BJ (cell line): ENCODE measurements around the gene DTX3. TPM values are rescaled to one million over a fixed set of nuclear protein-coding genes. Genes with fewer than 3 reads are reported as not detected.

Source experiments
- CTCF ChIA-PET: fragments of 350-600 bp; formaldehyde crosslinking; extraction: SDS; loops from one replicate; lab custom pipeline; 2021; ENCODE audit warnings: antibody characterized with exemption, inconsistent platforms; lab: Yijun Ruan, JAX
- POLR2A ChIA-PET: fragments of 300-600 bp; sonication (Branson Sonifier 250); formaldehyde crosslinking; extraction: SDS; loops from one replicate; lab custom pipeline; 2021; ENCODE audit warnings: antibody characterized with exemption; lab: Charles Lee
- DNase-seq: peaks from one replicate; pipeline ENCODE4 v3.0.0-alpha.2; 2011; ENCODE audit warnings: low read depth
- H3K27me3 ChIP-seq: 2 replicates; pipeline ENCODE4 v1.6.0; 2011; ENCODE audit warnings: low read length; ENCODE audit not compliant: control insufficient read depth, insufficient read depth
- H3K36me3 ChIP-seq: 2 replicates; pipeline ENCODE4 v1.5.1; 2011; ENCODE audit warnings: low read length; ENCODE audit not compliant: control insufficient read depth, insufficient read depth
- H3K4me3 ChIP-seq: 2 replicates; pipeline ENCODE4 v1.5.1; 2011; ENCODE audit warnings: low read depth, mild to moderate bottlenecking, control low read depth, low read length
- polyA plus RNA-seq: library from polyadenylated mRNA; depleted of rRNA; stranded (reverse); fragments of >200 nt; gene quantifications from 2 replicates; pipeline ENCODE4 v1.2.3, GENCODE V29; 2011
- TF ChIP-seq, protein P1 (sequence below): IDR thresholded peaks from 2 replicates; pipeline ENCODE4 v1.5.1; 2011; ENCODE audit warnings: low read depth, mild to moderate bottlenecking, control low read depth, inconsistent platforms, low read length, moderate library complexity; ENCODE audit not compliant: insufficient read depth

Gene DTX3
- polyA plus RNA-seq, 1 experiment: 26.0 TPM

DNA sequence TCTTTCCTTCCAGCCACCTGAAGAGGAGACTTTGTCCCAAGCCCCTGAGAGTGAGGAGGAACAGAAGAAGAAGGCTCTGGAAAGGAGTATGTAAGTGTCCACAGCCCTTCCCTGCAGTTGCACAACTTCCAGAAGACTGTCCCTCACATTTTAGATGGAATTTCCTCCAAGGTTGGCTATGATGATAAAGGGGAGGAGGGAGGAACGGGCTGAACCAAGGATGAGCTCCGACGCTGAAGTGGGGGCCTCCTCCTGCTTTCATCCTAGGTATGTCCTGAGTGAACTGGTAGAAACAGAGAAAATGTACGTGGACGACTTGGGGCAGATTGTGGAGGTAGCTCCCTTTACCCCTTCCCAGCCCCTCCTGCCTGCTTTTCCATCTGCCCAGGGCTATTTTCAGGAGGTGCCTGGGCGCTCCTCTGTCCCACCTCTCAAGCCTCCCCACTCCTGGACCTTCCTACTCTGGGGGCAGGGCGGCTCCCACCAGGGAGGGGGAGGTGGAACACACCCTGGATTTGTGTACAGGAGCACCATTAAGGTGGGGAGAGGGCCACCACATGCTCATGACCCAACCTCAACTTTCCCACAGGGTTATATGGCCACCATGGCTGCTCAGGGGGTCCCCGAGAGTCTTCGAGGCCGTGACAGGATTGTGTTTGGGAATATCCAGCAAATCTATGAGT, 8.9 kb downstream of the DTX3 start:
- DNase-seq: no peak
- CTCF ChIA-PET: interaction anchor here (1.3 to 8.0 kb wide), 8 partner anchors 8 to 155 kb away, joined by 3 to 51 read pairs (median 8); partner anchors contain the start of gene GLI1
- TF ChIP-seq, protein P1, sequence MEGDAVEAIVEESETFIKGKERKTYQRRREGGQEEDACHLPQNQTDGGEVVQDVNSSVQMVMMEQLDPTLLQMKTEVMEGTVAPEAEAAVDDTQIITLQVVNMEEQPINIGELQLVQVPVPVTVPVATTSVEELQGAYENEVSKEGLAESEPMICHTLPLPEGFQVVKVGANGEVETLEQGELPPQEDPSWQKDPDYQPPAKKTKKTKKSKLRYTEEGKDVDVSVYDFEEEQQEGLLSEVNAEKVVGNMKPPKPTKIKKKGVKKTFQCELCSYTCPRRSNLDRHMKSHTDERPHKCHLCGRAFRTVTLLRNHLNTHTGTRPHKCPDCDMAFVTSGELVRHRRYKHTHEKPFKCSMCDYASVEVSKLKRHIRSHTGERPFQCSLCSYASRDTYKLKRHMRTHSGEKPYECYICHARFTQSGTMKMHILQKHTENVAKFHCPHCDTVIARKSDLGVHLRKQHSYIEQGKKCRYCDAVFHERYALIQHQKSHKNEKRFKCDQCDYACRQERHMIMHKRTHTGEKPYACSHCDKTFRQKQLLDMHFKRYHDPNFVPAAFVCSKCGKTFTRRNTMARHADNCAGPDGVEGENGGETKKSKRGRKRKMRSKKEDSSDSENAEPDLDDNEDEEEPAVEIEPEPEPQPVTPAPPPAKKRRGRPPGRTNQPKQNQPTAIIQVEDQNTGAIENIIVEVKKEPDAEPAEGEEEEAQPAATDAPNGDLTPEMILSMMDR: no peak
- H3K4me3 ChIP-seq: no peak overlapping the region
- peaks cover 20% of the 10 kb centered on the region for H3K36me3 ChIP-seq
- H3K27me3 ChIP-seq: no peaks in the 10 kb centered on the region
- POLR2A ChIA-PET: interaction anchor here (1.1 kb wide), 1 partner anchor 10 kb away, joined by 8 read pairs; no protein-coding TSS in a partner anchor

DNA sequence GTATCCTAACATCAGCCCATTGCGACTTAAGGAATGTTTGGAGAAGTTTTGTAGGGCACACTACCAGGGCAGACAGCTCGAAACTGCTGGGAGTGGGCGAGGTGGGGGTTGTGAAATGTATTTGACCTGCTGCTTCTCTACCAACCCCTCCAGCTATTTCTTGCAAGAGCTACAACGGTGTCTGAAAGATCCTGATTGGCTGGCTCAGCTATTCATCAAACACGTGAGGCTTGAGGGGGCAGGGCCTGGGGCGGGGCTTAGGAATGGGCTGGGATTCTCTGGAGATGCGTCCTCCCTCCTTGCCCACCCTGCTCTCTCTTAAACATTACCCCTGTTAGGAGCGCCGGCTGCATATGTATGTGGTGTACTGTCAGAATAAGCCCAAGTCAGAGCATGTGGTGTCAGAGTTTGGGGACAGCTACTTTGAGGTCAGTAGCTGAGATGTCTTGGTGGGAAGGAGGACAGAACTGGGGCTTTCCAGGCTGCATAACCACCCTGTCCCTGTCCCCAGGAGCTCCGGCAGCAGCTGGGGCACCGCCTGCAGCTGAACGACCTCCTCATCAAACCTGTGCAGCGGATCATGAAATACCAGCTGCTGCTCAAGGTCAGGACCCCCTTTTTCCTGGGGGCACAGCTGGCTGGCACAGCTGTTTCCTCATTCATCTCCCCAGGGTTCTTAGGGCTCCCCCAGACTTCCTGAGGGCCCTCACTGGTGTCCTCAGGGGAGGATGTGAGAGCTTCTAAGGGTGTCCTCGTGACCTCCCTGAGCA, 9.7 kb downstream of the DTX3 start:
- Histone ChIP-seq H3K36me3 (peaks cover 17% of the 10 kb centered on the region), H3K27me3 (no peaks in the 10 kb centered on the region), H3K4me3 (no peak overlapping the region)
- CTCF ChIA-PET: interaction anchor here (1.3 to 8.0 kb wide), 8 partner anchors 7 to 156 kb away, joined by 3 to 51 read pairs (median 6); partner anchors contain the start of gene GLI1
- TF ChIP-seq, protein P1: no peak
- no peak for DNase-seq
- POLR2A ChIA-PET: interaction anchor here (1.1 kb wide), 1 partner anchor 11 kb away, joined by 8 read pairs; no protein-coding TSS in a partner anchor

GRCh38 chr12:57614948-57615500, 10.4 kb downstream of the DTX3 start:
- H3K4me3 ChIP-seq: no peak overlapping the region
- POLR2A ChIA-PET: interaction anchor here (0.6 kb wide), 1 partner anchor 342 kb away, joined by 3 read pairs; no protein-coding TSS in a partner anchor
- no peak for DNase-seq
- peaks cover 17% of the 10 kb centered on the region for H3K36me3 ChIP-seq
- CTCF ChIA-PET: interaction anchor here (1.3 to 8.0 kb wide), 7 partner anchors 9 to 156 kb away, joined by 3 to 51 read pairs (median 5); partner anchors contain the start of gene GLI1
- H3K27me3 ChIP-seq: peaks cover 3% of the 10 kb centered on the region; the same call in 1 of the 2 replicates
- TF ChIP-seq, protein P1: no peak

- Histone ChIP-seq H3K36me3 (peaks cover 17% of the 10 kb centered on the region), H3K4me3 (no peak overlapping the region), H3K27me3 (peaks cover 7% of the 10 kb centered on the region)
- POLR2A ChIA-PET: no interaction called here
- DNase-seq: no peak
- TF ChIP-seq, protein P1: no peak
- CTCF ChIA-PET: interaction anchor here (2.0 to 8.0 kb wide), 3 partner anchors 12 to 157 kb away, joined by 5 to 51 read pairs (median 8); partner anchors contain the start of gene GLI1
Observed at GRCh38 chr12:57615637-57616036, 11.0 kb downstream of the DTX3 start.
